Measurements from ENCODE around the gene CA6. TPM values are rescaled to one million over a fixed set of nuclear protein-coding genes. Genes with fewer than 3 reads are reported as not detected.

Gene CA6
- total RNA-seq, 3 donors from 2014 or later, result not detected

GRCh38 chr1:8969937-8970336 is 24.3 kb downstream of the CA6 start:
- no peaks in the 10 kb centered on the region for H3K9me3 ChIP-seq

GRCh38 chr1:8970870-8971337 is 25.2 kb downstream of the CA6 start:
- H3K4me3 ChIP-seq, result no peak overlapping the region
- TF ChIP-seq POLR2A (IDR thresholded peaks at IDR 0.05), result no peak
- no peak for TF ChIP-seq CTCF (IDR thresholded peaks at IDR 0.05)
- TF ChIP-seq POLR2AphosphoS5 (IDR thresholded peaks at IDR 0.05), result no peak
- no peaks in the 10 kb centered on the region for H3K9me3 ChIP-seq
- H3K36me3 ChIP-seq, result no peaks in the 10 kb centered on the region
- H3K27me3 ChIP-seq, result no peaks in the 10 kb centered on the region
- DNase-seq (ENCODE audit: low spot score in 2 of 2), result no peak
- intact Hi-C loops (cut with DNase I; ENCODE audit: low total_unique reads), result no loop called here
- H3K4me1 ChIP-seq, result no peaks in the 10 kb centered on the region
- H3K27ac ChIP-seq, result no peak overlapping the region

More at GRCh38 chr1:8969937-8970336, 24.3 kb downstream of the CA6 start:
- intact Hi-C loops (cut with DNase I; ENCODE audit: low total_unique reads), result no loop called here
- Histone ChIP-seq H3K4me3 (no peak overlapping the region), H3K36me3 (no peaks in the 10 kb centered on the region), H3K27me3 (no peaks in the 10 kb centered on the region), H3K27ac (no peak overlapping the region), H3K4me1 (no peaks in the 10 kb centered on the region)
- no peak for TF ChIP-seq POLR2A (IDR thresholded peaks at IDR 0.05)
- no peak for TF ChIP-seq CTCF (IDR thresholded peaks at IDR 0.05)
- no peak for TF ChIP-seq POLR2AphosphoS5 (IDR thresholded peaks at IDR 0.05)
- no peak for DNase-seq (ENCODE audit: low spot score in 2 of 2)

GRCh38 chr1:8974551-8974950 is 28.9 kb downstream of the CA6 start:
- Histone ChIP-seq H3K36me3 (no peaks in the 10 kb centered on the region), H3K9me3 (no peaks in the 10 kb centered on the region), H3K27me3 (no peaks in the 10 kb centered on the region), H3K4me3 (no peak overlapping the region), H3K27ac (no peak overlapping the region), H3K4me1 (no peaks in the 10 kb centered on the region)
- intact Hi-C loops (cut with DNase I; ENCODE audit: low total_unique reads), result no loop called here
- DNase-seq (ENCODE audit: low spot score in 2 of 2), result no peak
- no peak for TF ChIP-seq CTCF (IDR thresholded peaks at IDR 0.05)
- no peak for TF ChIP-seq POLR2A (IDR thresholded peaks at IDR 0.05)
- TF ChIP-seq POLR2AphosphoS5 (IDR thresholded peaks at IDR 0.05), result no peak

- TF ChIP-seq POLR2A (IDR thresholded peaks at IDR 0.05), result no peak
- no peak for TF ChIP-seq CTCF (IDR thresholded peaks at IDR 0.05)
- no peak for TF ChIP-seq POLR2AphosphoS5 (IDR thresholded peaks at IDR 0.05)
- no peak overlapping the region for H3K27ac ChIP-seq
- no peaks in the 10 kb centered on the region for H3K36me3 ChIP-seq
- no peak overlapping the region for H3K4me3 ChIP-seq
- no peaks in the 10 kb centered on the region for H3K27me3 ChIP-seq
- DNase-seq (ENCODE audit: low spot score in 2 of 2), result no peak
- H3K4me1 ChIP-seq, result no peaks in the 10 kb centered on the region
- H3K9me3 ChIP-seq, result no peaks in the 10 kb centered on the region
- intact Hi-C loops (cut with DNase I; ENCODE audit: low total_unique reads), result no loop called here
Measured at GRCh38 chr1:8976338-8976737, 30.7 kb downstream of the CA6 start.

- Histone ChIP-seq H3K27me3 (no peaks in the 10 kb centered on the region), H3K27ac (no peak overlapping the region), H3K4me3 (no peak overlapping the region), H3K9me3 (no peaks in the 10 kb centered on the region), H3K36me3 (no peaks in the 10 kb centered on the region), H3K4me1 (no peaks in the 10 kb centered on the region)
- TF ChIP-seq POLR2A (IDR thresholded peaks at IDR 0.05) (no peak), CTCF (IDR thresholded peaks at IDR 0.05) (no peak), POLR2AphosphoS5 (IDR thresholded peaks at IDR 0.05) (no peak)
- DNase-seq (ENCODE audit: low spot score in 2 of 2), result no peak
- intact Hi-C loops (cut with DNase I; ENCODE audit: low total_unique reads), result no loop called here
Measured at GRCh38 chr1:8976896-8977450, 31.3 kb downstream of the CA6 start.

Data from breast epithelium (tissue), 4 donors.